Chondrocyte (in vitro differentiated cells): ENCODE results near the gene TLK2. TPM values are rescaled to one million over a fixed set of nuclear protein-coding genes. Genes with fewer than 3 reads are reported as not detected.

Experiments
- DNase-seq: peaks from one replicate; pipeline ENCODE4 v3.0.0; 2021; ENCODE audit warnings: mixed read lengths, low spot score
- H3K27ac Mint-ChIP-seq: one replicate; pipeline ENCODE4 v1.8.0; 2021; ENCODE audit warnings: mild to moderate bottlenecking, moderate library complexity, mixed read lengths; ENCODE audit not compliant: unreplicated experiment
- H3K27me3 Mint-ChIP-seq: 2 replicates; pipeline ENCODE4 v1.8.0; 2021; ENCODE audit warnings: low read depth, mixed read lengths
- H3K36me3 Mint-ChIP-seq: 2 replicates; pipeline ENCODE4 v1.8.0; 2021; ENCODE audit warnings: low read depth, mixed read lengths
- H3K4me1 Mint-ChIP-seq: 2 replicates; pipeline ENCODE4 v1.8.0; 2021; ENCODE audit warnings: low read depth, mild to moderate bottlenecking, mixed read lengths
- H3K4me3 Mint-ChIP-seq: one replicate; pipeline ENCODE4 v1.8.0; 2021; ENCODE audit warnings: mild to moderate bottlenecking, moderate library complexity, mixed read lengths; ENCODE audit not compliant: unreplicated experiment
- H3K9me3 Mint-ChIP-seq: 2 replicates; pipeline ENCODE4 v1.8.0; 2021; ENCODE audit warnings: low read depth, mixed read lengths
- total RNA-seq: library from RNA; stranded (reverse); gene quantifications from 3 replicates; pipeline ENCODE4 v1.2.1, GENCODE V29; 2021
- TF ChIP-seq, protein P1 (sequence below): fragments of 200-600 bp; sonication (generic); IDR thresholded peaks from 2 replicates; pipeline ENCODE4 v1.5.0; 2021; ENCODE audit warnings: antibody characterized with exemption, mild to moderate bottlenecking, moderate library complexity

TLK2 gene
- total RNA-seq, 1 donor from 2014 or later, result 35.5 TPM

DNA sequence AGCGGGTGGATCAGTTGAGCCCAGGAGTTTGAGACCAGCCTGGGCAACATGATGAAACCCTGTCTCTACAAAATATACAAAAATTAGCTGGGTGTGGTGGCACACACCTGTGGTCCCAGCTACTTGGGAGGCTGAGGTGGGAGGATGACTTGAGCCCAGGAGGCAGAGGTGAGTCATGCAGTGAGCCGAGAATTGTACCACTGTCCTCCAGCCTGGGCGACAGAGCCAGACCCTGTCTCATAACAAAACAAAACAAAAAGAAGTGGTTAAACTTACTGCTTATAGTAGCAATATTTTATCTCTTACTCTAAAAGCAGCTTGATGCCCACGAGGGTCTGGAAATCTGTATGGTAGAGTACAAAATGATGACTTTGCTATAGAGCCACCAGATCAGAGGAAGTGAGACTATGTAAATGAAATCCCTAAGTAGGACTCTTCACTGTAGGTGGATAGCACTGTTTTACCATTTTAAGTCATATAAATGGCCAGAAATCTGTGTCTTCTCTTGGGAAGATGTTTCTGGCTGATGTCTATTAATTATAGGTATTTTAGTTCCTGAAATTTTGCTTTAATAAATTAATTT is 88.5 kb downstream of the TLK2 start:
- Mint-ChIP-seq H3K27ac (no peak overlapping the region), H3K4me3 (no peak overlapping the region), H3K36me3 (peaks cover 21% of the 10 kb centered on the region), H3K4me1 (peaks cover 34% of the 10 kb centered on the region), H3K9me3 (no peaks in the 10 kb centered on the region), H3K27me3 (no peaks in the 10 kb centered on the region)
- DNase-seq, result no peak
- TF ChIP-seq, protein P1, sequence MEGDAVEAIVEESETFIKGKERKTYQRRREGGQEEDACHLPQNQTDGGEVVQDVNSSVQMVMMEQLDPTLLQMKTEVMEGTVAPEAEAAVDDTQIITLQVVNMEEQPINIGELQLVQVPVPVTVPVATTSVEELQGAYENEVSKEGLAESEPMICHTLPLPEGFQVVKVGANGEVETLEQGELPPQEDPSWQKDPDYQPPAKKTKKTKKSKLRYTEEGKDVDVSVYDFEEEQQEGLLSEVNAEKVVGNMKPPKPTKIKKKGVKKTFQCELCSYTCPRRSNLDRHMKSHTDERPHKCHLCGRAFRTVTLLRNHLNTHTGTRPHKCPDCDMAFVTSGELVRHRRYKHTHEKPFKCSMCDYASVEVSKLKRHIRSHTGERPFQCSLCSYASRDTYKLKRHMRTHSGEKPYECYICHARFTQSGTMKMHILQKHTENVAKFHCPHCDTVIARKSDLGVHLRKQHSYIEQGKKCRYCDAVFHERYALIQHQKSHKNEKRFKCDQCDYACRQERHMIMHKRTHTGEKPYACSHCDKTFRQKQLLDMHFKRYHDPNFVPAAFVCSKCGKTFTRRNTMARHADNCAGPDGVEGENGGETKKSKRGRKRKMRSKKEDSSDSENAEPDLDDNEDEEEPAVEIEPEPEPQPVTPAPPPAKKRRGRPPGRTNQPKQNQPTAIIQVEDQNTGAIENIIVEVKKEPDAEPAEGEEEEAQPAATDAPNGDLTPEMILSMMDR, result no peak

- H3K27me3 Mint-ChIP-seq, result no peaks in the 10 kb centered on the region
- peaks cover 32% of the 10 kb centered on the region for H3K4me1 Mint-ChIP-seq
- TF ChIP-seq, protein P1, result no peak
- H3K9me3 Mint-ChIP-seq, result no peaks in the 10 kb centered on the region
- DNase-seq, result no peak
- peak overlapping the region; percentile 92 for H3K27ac Mint-ChIP-seq
- peaks cover 7% of the 10 kb centered on the region for H3K36me3 Mint-ChIP-seq
- peak overlapping the region; percentile 14 for H3K4me3 Mint-ChIP-seq
Observed at GRCh38 chr17:62572488-62572887, 93.9 kb downstream of the TLK2 start.

DNA sequence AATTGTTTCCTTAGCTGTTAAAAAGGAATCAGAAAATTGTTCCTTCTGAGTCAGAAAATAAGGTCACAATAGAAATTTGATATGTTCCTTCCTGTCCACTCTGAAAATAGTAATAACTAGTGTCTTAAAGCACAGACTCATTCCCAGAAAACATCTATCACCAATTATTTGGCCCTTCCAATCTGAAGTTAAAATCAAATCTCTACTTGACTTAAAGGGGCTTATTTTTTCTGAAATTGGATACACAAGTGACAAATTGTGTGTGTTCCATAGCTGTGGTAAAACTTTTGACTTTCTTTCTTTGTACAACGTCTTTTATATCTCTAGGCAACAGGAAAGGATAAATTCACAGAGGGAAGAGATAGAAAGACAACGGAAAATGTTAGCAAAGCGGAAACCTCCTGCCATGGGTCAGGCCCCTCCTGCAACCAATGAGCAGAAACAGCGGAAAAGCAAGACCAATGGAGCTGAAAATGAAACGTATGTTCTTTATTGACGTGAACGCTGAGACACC is 94.3 kb downstream of the TLK2 start:
- peak overlapping the region; percentile 92 for H3K27ac Mint-ChIP-seq

DNA sequence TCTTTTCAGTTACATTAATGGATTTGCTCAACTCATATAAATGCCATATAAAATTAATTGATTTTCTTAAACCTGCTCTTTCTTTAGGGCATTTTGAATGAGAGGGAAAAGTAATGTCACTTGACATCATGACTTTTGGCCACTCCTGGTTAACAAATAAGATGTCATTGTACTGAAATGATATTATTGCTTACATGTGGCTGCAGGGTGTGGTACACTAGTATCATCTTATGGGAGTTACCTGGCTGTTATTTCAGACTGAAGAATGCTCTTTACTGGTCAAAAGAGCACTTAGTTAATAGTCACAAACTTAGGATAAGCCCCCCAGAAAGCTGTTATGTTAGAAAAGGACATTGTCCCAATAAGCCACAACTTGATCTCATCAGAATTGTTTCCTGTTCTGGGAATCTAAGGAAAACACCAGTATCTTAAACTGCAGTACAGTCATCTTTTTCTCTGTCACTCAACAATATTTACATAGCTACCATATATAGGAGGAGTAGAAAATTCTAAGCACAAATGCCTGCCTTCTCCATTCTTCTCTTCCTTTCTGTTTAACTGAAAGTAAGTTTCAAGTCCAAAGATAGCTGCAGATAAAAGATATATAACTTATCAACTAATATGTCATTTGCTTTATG is 95.0 kb downstream of the TLK2 start:
- no peak for DNase-seq
- Mint-ChIP-seq H3K4me3 (no peak overlapping the region), H3K4me1 (peaks cover 32% of the 10 kb centered on the region), H3K27me3 (no peaks in the 10 kb centered on the region), H3K36me3 (peaks cover 7% of the 10 kb centered on the region), H3K27ac (peak overlapping the region; percentile 92), H3K9me3 (no peaks in the 10 kb centered on the region)
- TF ChIP-seq, protein P1, result no peak

More for the DNA sequence above, 94.3 kb downstream of the TLK2 start:
- peaks cover 32% of the 10 kb centered on the region for H3K4me1 Mint-ChIP-seq
- H3K36me3 Mint-ChIP-seq, result peaks cover 7% of the 10 kb centered on the region
- no peaks in the 10 kb centered on the region for H3K9me3 Mint-ChIP-seq
- TF ChIP-seq, protein P1, result no peak
- peak overlapping the region; percentile 14 for H3K4me3 Mint-ChIP-seq
- DNase-seq, result no peak
- H3K27me3 Mint-ChIP-seq, result no peaks in the 10 kb centered on the region

DNA sequence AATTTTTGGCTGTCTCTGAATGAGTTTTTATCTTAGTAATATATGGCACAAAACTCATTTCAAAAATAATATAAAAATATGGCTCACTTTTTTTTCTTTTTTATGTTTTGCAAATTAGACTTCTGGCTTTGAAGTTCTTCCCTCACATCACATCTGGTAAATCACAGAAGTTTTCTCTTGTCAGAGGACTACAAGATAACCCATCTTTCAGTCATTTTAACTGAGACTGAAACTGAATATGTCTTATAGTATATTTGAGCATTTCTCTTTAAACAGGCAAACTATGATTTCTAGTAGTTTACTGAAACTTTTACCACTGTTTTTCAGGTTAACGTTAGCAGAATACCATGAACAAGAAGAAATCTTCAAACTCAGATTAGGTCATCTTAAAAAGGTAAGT is 97.8 kb downstream of the TLK2 start:
- Mint-ChIP-seq H3K4me3 (no peak overlapping the region), H3K9me3 (no peaks in the 10 kb centered on the region), H3K4me1 (peaks cover 40% of the 10 kb centered on the region), H3K27me3 (no peaks in the 10 kb centered on the region), H3K27ac (no peak overlapping the region), H3K36me3 (peaks cover 8% of the 10 kb centered on the region)
- TF ChIP-seq, protein P1, result no peak
- DNase-seq, result no peak
